Germinal center (tissue), 1 donor: ENCODE data around the gene STOX1.
"Not testable (repeated sequence)": the region's sequence is repeated elsewhere in the genome, so short reads cannot be mapped to it uniquely, and the experiment has no call there.

Source experiments
- DNase-seq: peaks from one replicate; pipeline ENCODE4 v3.0.0; 2012; ENCODE audit warnings: mixed read lengths, low spot score

STOX1 gene

DNA sequence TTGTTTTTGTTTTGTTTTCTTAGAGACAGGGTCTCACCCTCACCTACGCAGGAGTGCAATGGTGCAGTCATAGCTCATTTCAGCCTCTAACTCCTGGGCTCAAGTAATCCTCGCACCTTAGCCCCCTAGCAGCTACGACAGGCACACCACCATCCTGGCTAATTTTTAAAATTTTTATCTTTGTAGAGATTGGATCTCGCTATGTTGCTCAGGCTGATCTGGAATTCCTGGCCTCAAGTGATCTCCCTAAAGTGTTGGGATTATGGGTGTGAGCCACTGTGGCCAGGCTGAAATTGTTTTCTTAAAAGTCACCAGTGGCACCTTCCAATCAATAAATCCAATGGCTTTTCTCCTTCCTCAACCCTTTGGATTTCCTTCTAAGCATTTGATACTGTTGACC is 52.9 kb downstream of the STOX1 start:
- DNase-seq = no peak

DNA sequence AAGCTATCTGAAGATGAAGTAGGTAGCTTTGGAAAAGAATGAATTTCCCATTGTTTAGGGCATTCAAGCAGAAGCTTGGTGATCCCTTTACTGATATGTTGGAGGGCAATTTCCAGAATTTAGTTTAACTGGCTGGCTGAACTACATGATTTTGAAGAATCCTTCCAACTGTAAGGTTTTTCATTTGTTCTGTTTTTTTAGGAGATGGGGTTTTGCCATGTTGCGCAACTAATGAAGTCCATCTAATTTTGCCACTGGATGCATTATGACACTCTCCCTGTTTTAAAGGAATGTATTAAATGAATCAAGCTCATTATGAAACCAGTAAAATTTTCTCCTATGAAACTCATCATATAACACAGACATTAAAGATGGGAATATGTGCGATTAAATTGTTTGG is 67.7 kb downstream of the STOX1 start:
- no peak for DNase-seq

- peak; percentile 7 for DNase-seq
These were observed 70.0 kb downstream of the STOX1 start for GRCh38 chr10:68897336-68897741.

DNA sequence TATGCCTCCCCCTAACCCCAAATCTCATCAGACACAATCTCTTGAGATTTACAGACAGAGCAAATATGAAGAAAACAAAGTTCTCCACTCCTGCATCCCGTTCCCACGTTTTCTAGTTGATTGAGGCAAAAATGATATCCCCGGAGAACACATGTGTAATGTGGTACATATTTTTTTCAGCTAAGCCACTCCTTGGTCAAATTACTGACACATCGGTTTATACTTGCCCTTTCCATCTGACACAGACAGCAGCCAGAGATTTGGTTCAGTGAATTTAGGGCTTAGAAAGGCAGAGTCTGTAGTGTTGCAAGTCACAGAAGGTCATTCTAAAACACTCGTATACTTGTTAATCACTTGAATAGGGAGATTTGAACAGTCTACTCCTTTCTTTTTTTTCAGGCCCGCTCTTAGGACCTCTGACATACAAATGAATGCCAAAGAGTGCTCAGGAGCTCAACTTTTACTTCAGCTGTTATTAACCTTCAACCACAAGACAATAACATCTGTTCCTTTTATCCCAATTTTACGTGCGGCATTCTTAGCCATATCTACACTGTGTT is 71.9 kb downstream of the STOX1 start:
- DNase-seq = no peak

- DNase-seq = peak; percentile 4
These were observed 73.2 kb downstream of the STOX1 start for GRCh38 chr10:68900427-68901104.

- peak; percentile 93 for DNase-seq
These were observed 74.0 kb downstream of the STOX1 start, which contains the start of gene DDX50 for GRCh38 chr10:68901105-68901927. Gene DDX50, plus strand, starts transcription at chr10:68901315. Its CDS starts 70 bp downstream, at chr10:68901385.

GRCh38 chr10:68902382-68902781 is 75.1 kb downstream of the STOX1 start:
- no peak for DNase-seq

DNA sequence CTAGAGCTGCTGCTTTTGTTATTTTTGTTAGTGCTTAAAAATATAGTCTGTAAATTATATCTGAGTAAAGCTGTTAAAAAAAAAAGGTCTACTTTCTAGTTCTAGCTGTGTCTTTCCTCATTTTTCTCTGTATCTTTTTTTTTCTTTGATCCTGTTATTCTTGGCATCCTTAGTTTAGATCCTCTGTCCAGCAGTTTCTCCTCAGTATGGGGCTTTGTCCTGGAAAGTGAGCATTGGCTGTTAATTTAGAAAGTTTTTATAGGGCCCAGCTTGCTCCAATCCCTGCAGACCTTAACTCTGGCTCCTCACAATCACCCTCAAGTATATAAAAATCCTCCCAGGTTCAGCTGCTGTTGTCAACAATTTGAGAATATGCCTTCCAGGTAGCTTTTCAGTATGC is 97.3 kb downstream of the STOX1 start:
- no peak for DNase-seq

DNA sequence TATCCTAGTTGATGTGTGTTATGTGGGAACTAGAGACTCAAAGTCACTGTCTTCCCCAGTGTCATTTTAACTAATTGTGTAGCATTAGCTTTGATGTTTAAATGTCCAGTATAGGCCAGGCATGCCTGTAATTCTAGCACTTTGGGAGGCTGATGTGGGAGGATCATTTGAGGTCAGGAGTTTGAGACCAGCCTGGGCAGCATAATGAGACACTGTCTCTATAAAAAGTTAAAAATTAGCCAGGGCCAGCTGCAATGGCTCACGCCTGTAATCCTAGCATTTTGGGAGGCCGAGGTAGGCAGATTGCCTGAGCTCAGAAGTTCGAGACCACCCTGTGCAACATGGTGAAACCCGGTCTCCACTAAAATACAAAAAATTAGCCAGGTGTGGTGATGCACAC is 98.2 kb downstream of the STOX1 start:
- no peak for DNase-seq

DNA sequence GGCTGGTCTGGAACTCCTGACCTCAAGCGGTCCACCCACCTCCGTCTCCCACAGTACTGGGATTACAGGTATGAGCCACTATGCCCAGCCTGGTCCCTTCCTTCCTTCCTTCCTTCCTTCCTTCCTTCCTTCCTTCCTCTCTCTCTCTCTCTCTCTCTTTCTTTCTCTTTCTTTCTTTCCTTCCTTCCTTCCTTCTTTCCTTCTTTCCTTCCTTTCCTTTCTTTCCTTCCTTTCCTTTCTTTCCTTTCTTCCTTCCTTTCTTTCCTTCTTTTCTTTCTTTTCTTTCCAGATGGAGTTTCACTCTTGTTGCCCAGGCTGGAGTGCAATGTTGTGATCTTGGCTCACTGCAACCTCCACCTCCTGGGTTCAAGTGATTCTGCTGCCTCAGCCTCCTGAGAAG is 101.8 kb downstream of the STOX1 start:
- DNase-seq = not testable (repeated sequence)

DNA sequence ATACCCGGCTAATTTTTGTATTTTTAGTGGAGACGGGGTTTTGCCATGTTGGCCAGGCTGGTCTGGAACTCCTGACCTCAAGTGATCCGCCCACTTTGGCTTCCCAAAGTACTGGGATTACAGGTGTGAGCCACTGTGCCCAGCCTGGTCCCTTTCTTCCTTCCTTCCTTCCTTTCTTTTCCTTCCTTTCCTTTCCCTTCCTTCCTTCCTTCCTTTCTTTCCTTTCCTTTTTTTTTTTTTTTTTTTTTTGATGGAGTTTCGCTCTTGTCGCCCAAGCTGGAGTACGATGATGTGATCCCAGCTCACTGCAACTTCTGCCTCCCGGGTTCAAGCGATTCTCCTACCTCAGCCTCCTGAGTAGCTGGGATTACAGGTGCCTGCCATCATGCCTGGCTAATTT is 102.6 kb downstream of the STOX1 start:
- DNase-seq = not testable (repeated sequence)

GRCh38 chr10:68932860-68933259 is 105.5 kb downstream of the STOX1 start:
- DNase-seq = not testable (repeated sequence)

GRCh38 chr10:68934994-68935393 is 107.7 kb downstream of the STOX1 start:
- no peak for DNase-seq

DNA sequence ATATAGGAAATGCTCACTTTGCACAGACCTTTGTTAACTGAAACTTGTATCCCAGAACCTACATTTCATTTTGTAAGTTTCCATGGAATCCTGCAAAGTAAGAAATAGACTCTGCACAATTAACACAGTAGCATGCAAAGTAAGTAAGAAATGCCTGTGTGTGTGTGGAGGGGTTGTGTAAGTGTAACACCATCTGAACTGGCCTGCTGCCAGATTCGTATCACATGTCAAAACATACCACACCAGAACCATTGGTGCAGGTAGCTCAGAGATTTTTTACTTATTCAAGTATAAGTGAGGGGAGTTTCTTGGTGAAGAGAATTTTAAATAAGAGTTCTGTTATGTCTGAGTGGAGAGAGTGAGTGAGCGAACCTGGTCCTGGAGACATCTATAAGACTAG is 110.8 kb downstream of the STOX1 start:
- no peak for DNase-seq

DNA sequence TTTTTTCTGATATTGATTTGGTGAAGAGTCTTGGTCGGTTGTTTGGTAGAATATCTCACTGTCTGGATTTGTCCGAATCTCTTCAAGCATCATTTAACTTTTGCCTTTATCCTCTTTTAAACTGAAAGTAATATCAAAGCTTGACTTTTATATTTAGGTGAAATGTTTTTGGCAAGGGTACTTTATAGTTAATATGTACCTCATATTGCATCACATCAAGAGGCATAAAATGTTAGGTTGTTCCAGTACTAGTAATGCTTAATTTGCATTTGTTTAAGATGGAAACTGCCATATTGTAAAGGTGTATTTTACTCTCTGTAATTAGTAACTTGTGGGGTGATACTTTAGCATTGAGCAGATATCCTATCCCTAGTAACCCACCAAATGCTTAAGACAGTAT is 111.6 kb downstream of the STOX1 start:
- DNase-seq = no peak

DNA sequence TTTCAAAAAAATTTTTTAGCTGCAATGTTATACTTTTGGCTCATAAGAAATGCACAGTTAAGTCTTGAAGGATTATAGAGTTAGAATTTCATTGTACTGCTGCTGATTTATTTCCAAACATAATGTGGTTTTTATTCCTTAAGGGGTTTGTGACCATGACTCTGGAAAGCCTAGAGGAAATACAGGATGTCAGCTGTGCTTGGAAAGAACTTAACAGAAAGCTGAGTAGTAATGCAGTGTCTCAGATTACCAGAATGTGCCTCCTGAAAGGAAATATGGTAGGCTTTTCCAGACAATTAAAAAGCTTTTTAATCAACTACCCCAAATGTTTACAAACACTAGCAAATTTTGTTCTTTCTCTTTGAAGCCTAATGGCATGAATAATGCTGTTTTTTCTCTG is 113.6 kb downstream of the STOX1 start:
- not testable (repeated sequence) for DNase-seq
